ENCODE results near the gene PCLAF.
"Not testable (repeated sequence)": the region's sequence is repeated elsewhere in the genome, so short reads cannot be mapped to it uniquely, and the experiment has no call there.

Gene PCLAF

GRCh38 chr15:64340355-64340754 lies 40.9 kb downstream of the PCLAF start:
- H3K9me3 ChIP-seq (replicated peaks in 1 of 11) = no peaks in the 10 kb centered on the region
- no peak for TF ChIP-seq Cebpa-rat (IDR thresholded peaks at IDR 0.05)
- peaks cover 15 to 51% (median 28%) of the 10 kb centered on the region in 11 experiments; a peak in 20 of 22 replicates for H3K36me3 ChIP-seq
- H3K27ac ChIP-seq = no peak overlapping the region
- H3K9ac ChIP-seq = no peak overlapping the region
- H4K20me1 ChIP-seq = peaks cover 0 to 76% (median 18%) of the 10 kb centered on the region in 11 experiments; a peak in 10 of 22 replicates
- H3K4me1 ChIP-seq = 0 out of 20 replicates have a peak, but pooled peaks cover 0 to 5% (median 0%) of the 10 kb centered on the region in 10 experiments
- H3K4me2 ChIP-seq = no peak overlapping the region
- no peaks in the 10 kb centered on the region for H3K27me3 ChIP-seq
- no peak overlapping the region for H3K4me3 ChIP-seq

DNA sequence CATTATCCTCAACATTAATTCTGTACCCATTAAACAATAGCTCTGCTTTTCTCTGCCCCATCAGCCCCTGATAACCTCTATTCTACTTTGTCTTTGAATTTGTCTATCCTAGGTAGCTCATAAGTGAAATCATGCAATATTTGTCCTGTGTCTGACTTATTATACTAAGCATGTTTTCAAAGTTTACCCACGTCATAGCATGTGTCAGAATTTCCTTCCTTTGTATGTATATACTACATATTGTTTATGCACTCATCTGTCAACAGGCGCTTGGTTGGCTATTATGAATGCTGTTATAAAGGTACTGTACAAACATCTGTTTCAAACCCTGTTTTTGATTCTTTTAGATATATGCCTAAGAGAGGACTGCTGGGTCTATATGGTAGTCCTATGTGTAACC lies 43.5 kb downstream of the PCLAF start:
- no peak overlapping the region for H3K9ac ChIP-seq
- no peak overlapping the region for H3K4me3 ChIP-seq
- peaks cover 26 to 69% (median 42%) of the 10 kb centered on the region in 11 experiments for H3K36me3 ChIP-seq
- no peaks in the 10 kb centered on the region for H3K27me3 ChIP-seq
- 0 out of 20 replicates have a peak, but pooled peaks cover 0 to 5% (median 0%) of the 10 kb centered on the region in 10 experiments for H3K4me1 ChIP-seq
- H3K4me2 ChIP-seq = no peak overlapping the region
- H4K20me1 ChIP-seq = peaks cover 0 to 76% (median 14%) of the 10 kb centered on the region in 11 experiments; a peak in 9 of 22 replicates
- peaks cover 4 to 11% (median 7%) of the 10 kb centered on the region in 11 experiments; a peak in 20 of 22 replicates for H3K9me3 ChIP-seq (replicated peaks in 1 of 11)
- no peak for TF ChIP-seq Cebpa-rat (IDR thresholded peaks at IDR 0.05)
- H3K27ac ChIP-seq = no peak overlapping the region

GRCh38 chr15:64333986-64334929 lies 47.0 kb downstream of the PCLAF start:
- Histone ChIP-seq H3K9ac (no peak overlapping the region), H3K9me3 (replicated peaks in 1 of 11) (peaks cover 5 to 12% (median 8%) of the 10 kb centered on the region in 11 experiments; a peak in 20 of 22 replicates), H3K27ac (no peak overlapping the region), H3K4me3 (no peak overlapping the region), H4K20me1 (peaks cover 0 to 60% (median 10%) of the 10 kb centered on the region in 11 experiments; a peak in 7 of 22 replicates), H3K27me3 (no peaks in the 10 kb centered on the region), H3K36me3 (peaks cover 12 to 39% (median 20%) of the 10 kb centered on the region in 11 experiments; a peak in 19 of 22 replicates), H3K4me1 (0 out of 20 replicates have a peak, but pooled peaks cover 0 to 5% (median 0%) of the 10 kb centered on the region in 10 experiments), H3K4me2 (no peak overlapping the region)
- TF ChIP-seq Cebpa-rat (IDR thresholded peaks at IDR 0.05) = no peak

DNA sequence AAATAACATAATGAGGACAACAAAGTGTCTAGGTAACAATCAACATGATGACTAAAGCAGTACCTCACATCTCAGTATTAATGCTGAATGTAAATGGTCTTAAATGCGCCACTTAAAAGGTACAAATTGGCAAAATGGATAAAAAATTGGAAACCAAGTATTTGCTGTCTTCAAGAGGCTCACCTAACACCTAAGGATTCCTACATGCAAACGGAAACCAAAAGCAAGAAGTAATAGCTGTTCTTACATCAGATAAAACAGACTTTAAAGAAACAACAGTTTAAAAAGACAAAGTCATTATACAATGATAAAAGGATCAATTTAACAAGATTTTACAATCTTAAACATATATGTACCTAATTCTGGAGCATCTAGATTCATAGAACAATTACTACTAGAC lies 47.7 kb downstream of the PCLAF start:
- Histone ChIP-seq H3K27ac (no peak overlapping the region), H3K27me3 (no peaks in the 10 kb centered on the region), H3K9me3 (replicated peaks in 1 of 11) (peaks cover 5 to 12% (median 8%) of the 10 kb centered on the region in 11 experiments; a peak in 20 of 22 replicates), H3K4me2 (no peak overlapping the region), H3K4me1 (0 out of 20 replicates have a peak, but pooled peaks cover 0 to 5% (median 0%) of the 10 kb centered on the region in 10 experiments), H3K9ac (no peak overlapping the region), H3K36me3 (peaks cover 11 to 32% (median 16%) of the 10 kb centered on the region in 11 experiments; a peak in 19 of 22 replicates), H3K4me3 (no peak overlapping the region), H4K20me1 (peaks cover 0 to 54% (median 8%) of the 10 kb centered on the region in 11 experiments; a peak in 7 of 22 replicates)
- TF ChIP-seq Cebpa-rat (IDR thresholded peaks at IDR 0.05) = no peak

GRCh38 chr15:64331668-64332067 lies 49.6 kb downstream of the PCLAF start:
- not testable (repeated sequence) for H3K27ac ChIP-seq, H3K4me2 ChIP-seq, H3K9ac ChIP-seq, H3K4me3 ChIP-seq, H3K4me1 ChIP-seq, H3K27me3 ChIP-seq
- Histone ChIP-seq H4K20me1 (peaks cover 0 to 36% (median 7%) of the 10 kb centered on the region in 11 experiments; a peak in 7 of 22 replicates), H3K36me3 (peaks cover 10 to 24% (median 16%) of the 10 kb centered on the region in 11 experiments; a peak in 18 of 22 replicates), H3K9me3 (replicated peaks in 1 of 11) (peaks cover 5 to 12% (median 8%) of the 10 kb centered on the region in 11 experiments; a peak in 20 of 22 replicates)

- peaks cover 0 to 46% (median 14%) of the 10 kb centered on the region in 11 experiments; a peak in 9 of 22 replicates for H4K20me1 ChIP-seq
- H3K4me2 ChIP-seq; H3K4me3 ChIP-seq; H3K4me1 ChIP-seq; H3K9ac ChIP-seq; H3K27me3 ChIP-seq; H3K9me3 ChIP-seq (replicated peaks in 1 of 11); H3K27ac ChIP-seq: not testable (repeated sequence)
- peaks cover 0 to 13% (median 6%) of the 10 kb centered on the region in 11 experiments; a peak in 10 of 22 replicates for H3K36me3 ChIP-seq
These were observed 54.3 kb downstream of the PCLAF start for GRCh38 chr15:64326975-64327374.

DNA sequence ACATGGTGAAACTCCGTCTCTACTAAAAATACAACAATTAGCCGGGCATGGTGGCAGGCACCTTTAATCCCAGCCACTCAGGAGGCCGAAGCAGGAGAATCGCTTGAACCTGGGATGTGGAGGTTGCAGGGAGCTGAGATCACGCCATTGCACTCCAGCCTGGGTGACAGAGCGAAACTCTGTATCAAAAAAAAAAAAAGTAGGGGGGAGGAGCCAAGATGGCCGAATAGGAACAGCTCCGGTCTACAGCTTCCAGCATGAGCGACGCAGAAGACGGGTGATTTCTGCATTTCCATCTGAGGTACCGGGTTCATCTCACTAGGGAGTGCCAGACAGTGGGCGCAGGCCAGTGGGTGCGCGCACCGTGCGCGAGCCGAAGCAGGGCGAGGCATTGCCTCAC lies 54.8 kb downstream of the PCLAF start:
- Histone ChIP-seq H3K36me3 (peaks cover 0 to 13% (median 6%) of the 10 kb centered on the region in 11 experiments; a peak in 10 of 22 replicates), H4K20me1 (peaks cover 0 to 51% (median 14%) of the 10 kb centered on the region in 11 experiments; a peak in 10 of 22 replicates)
- not testable (repeated sequence) for H3K9me3 ChIP-seq (replicated peaks in 1 of 11); H3K27me3 ChIP-seq; H3K27ac ChIP-seq; H3K4me3 ChIP-seq; H3K4me1 ChIP-seq; H3K9ac ChIP-seq; H3K4me2 ChIP-seq

DNA sequence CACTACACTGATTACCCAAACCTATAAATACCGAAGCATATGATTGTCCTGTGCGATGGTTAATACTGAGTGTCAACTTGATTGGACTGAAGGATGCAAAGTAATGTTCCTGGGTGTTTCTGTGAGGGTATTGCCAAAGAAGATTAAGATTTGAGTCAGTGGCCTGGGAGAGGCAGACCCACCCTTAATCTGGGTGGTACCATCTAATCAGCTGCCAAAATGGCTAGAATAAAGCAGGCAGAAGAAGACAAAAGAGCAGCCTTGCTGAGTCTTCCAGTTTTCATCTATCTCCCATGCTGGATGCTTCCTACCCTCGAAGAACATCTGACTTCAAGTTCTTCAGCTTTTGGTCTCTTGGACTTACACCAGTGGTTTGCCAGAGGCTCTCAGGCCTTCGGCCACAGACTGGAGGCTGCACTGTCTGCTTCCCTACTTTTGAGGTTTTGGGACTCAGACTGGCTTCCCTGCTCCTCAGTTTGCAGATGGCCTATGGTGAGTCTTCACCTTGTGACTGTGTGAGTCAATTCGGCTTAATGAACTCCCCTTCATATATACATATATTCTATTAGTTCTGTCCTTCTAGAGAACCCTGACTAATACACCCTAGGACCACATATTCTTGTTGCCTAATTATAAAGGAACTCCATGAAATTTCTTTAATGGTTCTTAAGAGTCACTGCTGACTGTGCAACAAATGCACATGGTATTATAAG lies 56.9 kb downstream of the PCLAF start:
- Histone ChIP-seq H4K20me1 (peaks cover 0 to 72% (median 24%) of the 10 kb centered on the region in 11 experiments; a peak in 11 of 22 replicates), H3K27ac (no peak overlapping the region), H3K27me3 (no peaks in the 10 kb centered on the region), H3K36me3 (peaks cover 0 to 21% (median 6%) of the 10 kb centered on the region in 11 experiments; a peak in 11 of 22 replicates), H3K4me3 (no peak overlapping the region), H3K9me3 (replicated peaks in 1 of 11) (no peaks in the 10 kb centered on the region), H3K4me2 (no peak overlapping the region), H3K4me1 (peaks cover 0 to 9% (median 0%) of the 10 kb centered on the region in 10 experiments; a peak in 9 of 20 replicates), H3K9ac (no peak overlapping the region)
- no peak for TF ChIP-seq Cebpa-rat (IDR thresholded peaks at IDR 0.05)

Measured in BLaER1 treated with 17β-estradiol and CSF1 and Interleukin-3, amounts not matched to agents 10 nM and 100 nM (cell line).